Mammary epithelial cell (primary cell): Measurements from ENCODE around the gene NUP153.

Experiments
- CTCF ChIP-seq, 2 donors: IDR thresholded peaks in 1 of 2; conservative IDR thresholded peaks in 1 of 2; 2 replicates each; pipeline ENCODE4 v1.5.1; 2011 to 2012; ENCODE audit warnings: inconsistent platforms in 2 of 2, low read length in 2 of 2, mild to moderate bottlenecking in 2 of 2, control low read depth in 1 of 2, low read depth in 1 of 2; ENCODE audit not compliant: insufficient read depth in 1 of 2; ENCODE audit errors: extremely low read depth in 1 of 2
- EZH2 ChIP-seq: IDR thresholded peaks from 2 replicates; pipeline ENCODE4 v1.6.1; 2012; ENCODE audit warnings: low read length, inconsistent platforms, borderline replicate concordance

- no peak for TF ChIP-seq CTCF (conservative IDR thresholded peaks at IDR 0.05 in 1 of 2, IDR thresholded peaks at IDR 0.05 in 1 of 2; ENCODE audit: extremely low read depth in 1 of 2, insufficient read depth in 1 of 2, low read depth in 1 of 2, low read length in 2 of 2)
- no peak for TF ChIP-seq EZH2
Observed at GRCh38 chr6:17706580-17707370, at the start of gene NUP153.
